K562 (cell line): Measurements from ENCODE around the gene ITPR2. TPM values are rescaled to one million over a fixed set of nuclear protein-coding genes. Genes with fewer than 3 reads are reported as not detected.
"Not testable (repeated sequence)": the region's sequence is repeated elsewhere in the genome, so short reads cannot be mapped to it uniquely, and the experiment has no call there.

Source experiments
- ATAC-seq: fragments of 200-7000 bp; cut with Tn5 transposase; 3 replicates; pipeline ENCODE4 v1.9.1; 2020; ENCODE audit warnings: moderate library complexity
- BruUV-seq: library from RNA; stranded (reverse); fragments of 400-500 nt; replicated peaks from 2 replicates; lab custom pipeline; 2021; lab: Mats Ljungman, UMichigan
- CTCF ChIA-PET: fragments of 300-600 bp; formaldehyde crosslinking; extraction: SDS; loops from one replicate; lab custom pipeline; 2021; ENCODE audit warnings: low intra/inter-chr PET ratio; lab: Yijun Ruan, JAX
- POLR2A ChIA-PET: fragments of 300-600, 350-650 bp; sonication (Branson Sonifier 250); formaldehyde crosslinking; extraction: SDS; loops from one replicate; lab custom pipeline; 2021; ENCODE audit warnings: antibody characterized with exemption, inconsistent platforms; lab: Yijun Ruan, JAX
- DNase-seq, 4 experiments: peaks; one replicate each; pipeline versions ENCODE4 v3.0.0 to v3.0.0-alpha.2; 2011 to 2018; ENCODE audit warnings: low spot score in 3 of 4, mixed read lengths in 3 of 4; ENCODE audit errors: extremely low read depth in 1 of 4
- FAIRE-seq: peaks from 2 replicates; lab custom pipeline; 2011; peaks lifted over from hg19 to GRCh38; lab: Jason Lieb, UNC
- H2AFZ ChIP-seq: 2 replicates; pipeline ENCODE4 v1.6.0; 2011; ENCODE audit warnings: low read depth, low read length, control low read depth, inconsistent platforms
- H3K27ac ChIP-seq: fragments of 200-600 bp; 3 replicates; pipeline ENCODE4 v1.8.0; 2011; ENCODE audit warnings: low read depth, mild to moderate bottlenecking, control low read depth, inconsistent platforms, low read length, moderate library complexity, mixed read lengths; ENCODE audit errors: extremely low read depth
- H3K27me3 ChIP-seq, 2 experiments: fragments of 300-600 bp in 1 of 2; 2 replicates in 1 of 2; 3 replicates in 1 of 2; pipeline versions ENCODE4 v1.6.0 to v1.8.0; 2011; ENCODE audit warnings: inconsistent platforms in 2 of 2, low read length in 2 of 2, mild to moderate bottlenecking in 1 of 2, mixed read lengths in 1 of 2, moderate library complexity in 1 of 2; ENCODE audit not compliant: control insufficient read depth in 2 of 2, insufficient read depth in 2 of 2
- H3K36me3 ChIP-seq: fragments of 300-600 bp; 3 replicates; pipeline ENCODE4 v1.8.0; 2011; ENCODE audit warnings: mild to moderate bottlenecking, low read length, inconsistent platforms; ENCODE audit not compliant: control insufficient read depth, insufficient read depth
- H3K4me1 ChIP-seq, 2 experiments: fragments of 200-600 bp in 1 of 2; replicated peaks in 1 of 2; 2 replicates in 1 of 2; 3 replicates in 1 of 2; pipeline versions ENCODE4 v1.5.1 to v1.8.0; 2011; ENCODE audit warnings: inconsistent platforms in 2 of 2, low read length in 2 of 2, mild to moderate bottlenecking in 1 of 2, mixed read lengths in 1 of 2, moderate library complexity in 1 of 2; ENCODE audit not compliant: control insufficient read depth in 2 of 2, insufficient read depth in 2 of 2
- H3K4me2 ChIP-seq: 2 replicates; pipeline ENCODE4 v1.6.1; 2011; ENCODE audit warnings: low read length, control low read depth, inconsistent platforms, mixed read lengths; ENCODE audit not compliant: insufficient read depth
- H3K4me3 ChIP-seq: fragments of 200-600 bp; sonication (generic), shearing (Covaris generic); 2 replicates; pipeline ENCODE4 v1.5.1; 2016; ENCODE audit warnings: control low read depth, inconsistent platforms
- H3K79me2 ChIP-seq: fragments of 200-600 bp; 3 replicates; pipeline ENCODE4 v1.8.0; 2011; ENCODE audit warnings: low read length, inconsistent platforms; ENCODE audit not compliant: control insufficient read depth, insufficient read depth
- H3K9ac ChIP-seq, 2 experiments: 2 replicates each; pipeline versions ENCODE4 v1.6.0 to v1.6.1; 2011; ENCODE audit warnings: low read depth in 2 of 2, low read length in 2 of 2, control low read depth in 1 of 2, inconsistent platforms in 1 of 2, mild to moderate bottlenecking in 1 of 2, mixed read lengths in 1 of 2; ENCODE audit not compliant: insufficient read depth in 1 of 2
- H3K9me1 ChIP-seq: one replicate; pipeline ENCODE4 v1.6.0; 2011; ENCODE audit warnings: inconsistent platforms, mild to moderate bottlenecking, low read length, moderate library complexity; ENCODE audit not compliant: control insufficient read depth, insufficient read depth
- H3K9me3 ChIP-seq: replicated peaks from 2 replicates; pipeline ENCODE4 v1.5.1; 2011; ENCODE audit warnings: low read depth, low read length, inconsistent platforms; ENCODE audit not compliant: control insufficient read depth, insufficient read depth
- H4K20me1 ChIP-seq: replicated peaks from 2 replicates; pipeline ENCODE4 v1.6.1; 2011; ENCODE audit warnings: low read length, inconsistent platforms, mixed read lengths; ENCODE audit not compliant: control insufficient read depth, insufficient read depth
- DIDO1 ChIP-seq: fragments of 450-650 bp; IDR thresholded peaks from 2 replicates; pipeline ENCODE4 v1.6.1; 2016; ENCODE audit warnings: low read depth, missing biosample characterization, missing genetic modification characterization
- KDM5B ChIP-seq: fragments of 200-600 bp; sonication (generic); IDR thresholded peaks from 2 replicates; pipeline ENCODE4 v1.6.1; 2012; ENCODE audit warnings: low read depth, mild to moderate bottlenecking, moderate library complexity, low read length, control low read depth, inconsistent platforms; ENCODE audit not compliant: insufficient replicate concordance
- NONO ChIP-seq, 2 experiments: fragments of 200-400 bp in 1 of 2; fragments of 450-650 bp in 1 of 2; formaldehyde crosslinking in 1 of 2; IDR thresholded peaks; 2 replicates each; pipeline ENCODE4 v1.6.1; 2017; ENCODE audit warnings: low read depth in 2 of 2, mild to moderate bottlenecking in 2 of 2, moderate library complexity in 2 of 2, low read length in 1 of 2
- PYGO2 ChIP-seq: fragments of 450-650 bp; IDR thresholded peaks from 2 replicates; pipeline ENCODE4 v1.6.1; 2016; ENCODE audit warnings: mild to moderate bottlenecking, missing genetic modification characterization, moderate library complexity, missing compliant biosample characterization
- XRCC3 ChIP-seq: fragments of 450-650 bp; IDR thresholded peaks from 2 replicates; pipeline ENCODE4 v1.6.1; 2017; ENCODE audit warnings: mild to moderate bottlenecking, moderate library complexity
- WGBS: fragments of 100-300 bp; shearing (Covaris generic); methylation state at CpG from one replicate; pipeline ENCODE4 v1.1.6; 2016; ENCODE audit warnings: low coverage, mixed read lengths; ENCODE audit not compliant: insufficient coverage; ENCODE audit errors: missing lambda C conversion rate; 5-methylcytosine and 5-hydroxymethylcytosine counted together
- in situ Hi-C: fragments of 300-500 bp; cut with MboI; formaldehyde crosslinking; loops from 4 replicates; pipeline ENCODE4 v1.15.0; 2018; ENCODE audit warnings: inconsistent platforms, mixed read lengths
- intact Hi-C: fragments of 100-400 bp; cut with micrococcal nuclease; formaldehyde crosslinking; loops from 2 replicates; pipeline ENCODE4 v1.14.2; 2022
- polyA plus RNA-seq, 8 experiments: library from polyadenylated mRNA; depleted of rRNA in 4 of 8; stranded (reverse) in 5 of 8; unstranded in 3 of 8; fragments of >200 nt; fragmentation: Nextera tagmentation in 2 of 8; fragmentation: Illumina TruSeq in 1 of 8; extraction: Ambion mirVana in 2 of 8; extraction: Trizol in 1 of 8; gene quantifications; 2 replicates each; pipeline versions ENCODE4 v1.2.1 to v1.2.3, GENCODE V29; 2011 to 2014; ENCODE audit warnings: inconsistent platforms in 1 of 8, missing spikeins in 1 of 8
- total RNA-seq, 7 experiments: library from RNA; depleted of rRNA in 6 of 7; stranded (reverse); fragments of >200 nt in 6 of 7; fragmentation: Illumina TruSeq in 2 of 7; extraction: Trizol in 2 of 7; gene quantifications; 2 replicates each; pipeline versions ENCODE4 v1.2.1 to v1.2.3, GENCODE V29; 2011 to 2021; ENCODE audit warnings: low replicate concordance in 1 of 7
- TF ChIP-seq, protein P1 (sequence below): fragments of 450-650 bp; IDR thresholded peaks from 2 replicates; pipeline ENCODE4 v1.6.1; 2017; ENCODE audit warnings: mild to moderate bottlenecking, moderate library complexity
- TF ChIP-seq, protein P2 (sequence below): sonication (generic); formaldehyde crosslinking; IDR thresholded peaks from 2 replicates; pipeline ENCODE4 v1.8.1; 2023; ENCODE audit warnings: mild to moderate bottlenecking, missing genetic modification reagents

The ITPR2 gene
- total and polyA plus RNA-seq, 9 of the 15 experiments (the other 6 are each of a cell fraction or from before 2014, with no cell fraction given) = 0.21 to 3.3 (median 0.95) TPM

GRCh38 chr12:26775991-26776390 is 57.0 kb downstream of the ITPR2 start:
- H3K4me2 ChIP-seq, H3K4me1 ChIP-seq, in situ Hi-C loops, H3K36me3 ChIP-seq, H4K20me1 ChIP-seq, H3K4me3 ChIP-seq, intact Hi-C loops, CTCF ChIA-PET, POLR2A ChIA-PET, H3K27me3 ChIP-seq, H3K9ac ChIP-seq, H3K27ac ChIP-seq, DNase-seq, H2AFZ ChIP-seq, H3K79me2 ChIP-seq, FAIRE-seq, ATAC-seq, H3K9me3 ChIP-seq, H3K9me1 ChIP-seq, BruUV-seq: not testable (repeated sequence)
- 0% methylated on average over 3 of the region's 3 CpGs for WGBS

DNA sequence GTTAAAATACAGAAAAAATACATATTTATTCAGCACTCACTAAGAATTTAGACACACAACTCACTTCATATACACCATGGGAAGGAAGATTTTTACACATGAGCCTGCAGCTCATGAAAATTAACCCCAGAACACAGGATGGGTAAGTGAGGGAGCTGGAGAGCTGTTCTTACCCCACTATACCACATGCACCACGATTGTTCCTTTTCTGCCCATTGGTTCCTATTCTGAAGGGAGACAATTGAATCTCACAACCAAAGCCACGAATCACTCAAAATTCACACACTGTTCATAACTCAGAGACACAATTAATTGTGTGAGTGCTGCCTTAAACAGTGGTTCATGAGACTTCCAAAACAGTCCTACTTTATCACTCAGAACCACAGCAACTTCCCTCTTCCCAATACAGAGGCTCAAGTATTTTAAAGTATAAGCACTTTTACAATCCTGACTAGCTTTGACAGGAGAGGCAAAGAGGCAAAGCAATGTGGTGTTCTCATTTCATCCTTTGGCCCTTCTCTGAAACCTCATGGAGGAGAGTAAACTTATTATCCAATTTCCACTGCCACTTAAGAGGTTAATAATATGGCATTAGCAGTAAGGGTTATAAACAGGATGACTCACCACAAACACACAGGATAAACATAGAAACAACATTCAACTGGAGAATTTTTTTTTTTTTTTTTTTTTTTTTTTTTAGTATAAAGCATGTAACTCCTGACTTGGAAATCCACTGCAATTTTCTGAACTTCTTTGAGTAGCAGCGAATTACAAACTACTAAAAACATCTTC is 59.5 kb downstream of the ITPR2 start:
- no peak overlapping the region for H3K4me3 ChIP-seq
- DNase-seq (no peak), ATAC-seq (no peak), FAIRE-seq (no peak)
- 0% methylated on average over 3 of the region's 3 CpGs for WGBS
- ChIA-PET CTCF (no interaction called here), POLR2A (no interaction called here)
- no peak overlapping the region for H3K4me2 ChIP-seq
- no peak overlapping the region for H3K9ac ChIP-seq
- no TSS peak for BruUV-seq
- no peaks in the 10 kb centered on the region for H3K27me3 ChIP-seq
- no peaks in the 10 kb centered on the region for H4K20me1 ChIP-seq
- H3K9me3 ChIP-seq = no peaks in the 10 kb centered on the region
- no peak overlapping the region for H2AFZ ChIP-seq
- intact Hi-C loops (no loop called here), in situ Hi-C loops (no loop called here)
- H3K9me1 ChIP-seq = no peaks in the 10 kb centered on the region
- H3K27ac ChIP-seq = no peak overlapping the region
- no peaks in the 10 kb centered on the region for H3K4me1 ChIP-seq
- H3K36me3 ChIP-seq = no peaks in the 10 kb centered on the region
- H3K79me2 ChIP-seq = no peaks in the 10 kb centered on the region
- TF ChIP-seq NONO (IDR thresholded peaks at IDR 0.05; ENCODE audit: low read depth in 2 of 2, low read length in 1 of 2) = no peak
- TF ChIP-seq, protein P1, sequence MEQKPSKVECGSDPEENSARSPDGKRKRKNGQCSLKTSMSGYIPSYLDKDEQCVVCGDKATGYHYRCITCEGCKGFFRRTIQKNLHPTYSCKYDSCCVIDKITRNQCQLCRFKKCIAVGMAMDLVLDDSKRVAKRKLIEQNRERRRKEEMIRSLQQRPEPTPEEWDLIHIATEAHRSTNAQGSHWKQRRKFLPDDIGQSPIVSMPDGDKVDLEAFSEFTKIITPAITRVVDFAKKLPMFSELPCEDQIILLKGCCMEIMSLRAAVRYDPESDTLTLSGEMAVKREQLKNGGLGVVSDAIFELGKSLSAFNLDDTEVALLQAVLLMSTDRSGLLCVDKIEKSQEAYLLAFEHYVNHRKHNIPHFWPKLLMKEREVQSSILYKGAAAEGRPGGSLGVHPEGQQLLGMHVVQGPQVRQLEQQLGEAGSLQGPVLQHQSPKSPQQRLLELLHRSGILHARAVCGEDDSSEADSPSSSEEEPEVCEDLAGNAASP = no peak
- no peak for TF ChIP-seq DIDO1
- TF ChIP-seq, protein P2, sequence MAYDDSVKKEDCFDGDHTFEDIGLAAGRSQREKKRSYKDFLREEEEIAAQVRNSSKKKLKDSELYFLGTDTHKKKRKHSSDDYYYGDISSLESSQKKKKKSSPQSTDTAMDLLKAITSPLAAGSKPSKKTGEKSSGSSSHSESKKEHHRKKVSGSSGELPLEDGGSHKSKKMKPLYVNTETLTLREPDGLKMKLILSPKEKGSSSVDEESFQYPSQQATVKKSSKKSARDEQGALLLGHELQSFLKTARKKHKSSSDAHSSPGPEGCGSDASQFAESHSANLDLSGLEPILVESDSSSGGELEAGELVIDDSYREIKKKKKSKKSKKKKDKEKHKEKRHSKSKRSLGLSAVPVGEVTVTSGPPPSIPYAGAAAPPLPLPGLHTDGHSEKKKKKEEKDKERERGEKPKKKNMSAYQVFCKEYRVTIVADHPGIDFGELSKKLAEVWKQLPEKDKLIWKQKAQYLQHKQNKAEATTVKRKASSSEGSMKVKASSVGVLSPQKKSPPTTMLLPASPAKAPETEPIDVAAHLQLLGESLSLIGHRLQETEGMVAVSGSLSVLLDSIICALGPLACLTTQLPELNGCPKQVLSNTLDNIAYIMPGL = no peak
- no peak for TF ChIP-seq KDM5B
- TF ChIP-seq PYGO2 (tag) = no peak
- no peak for TF ChIP-seq XRCC3
